Measurements from ENCODE around the gene ZDHHC15. TPM values are rescaled to one million over a fixed set of nuclear protein-coding genes. Genes with fewer than 3 reads are reported as not detected.
"Not testable (repeated sequence)": the region's sequence is repeated elsewhere in the genome, so short reads cannot be mapped to it uniquely, and the experiment has no call there.

ZDHHC15 gene, protein sequence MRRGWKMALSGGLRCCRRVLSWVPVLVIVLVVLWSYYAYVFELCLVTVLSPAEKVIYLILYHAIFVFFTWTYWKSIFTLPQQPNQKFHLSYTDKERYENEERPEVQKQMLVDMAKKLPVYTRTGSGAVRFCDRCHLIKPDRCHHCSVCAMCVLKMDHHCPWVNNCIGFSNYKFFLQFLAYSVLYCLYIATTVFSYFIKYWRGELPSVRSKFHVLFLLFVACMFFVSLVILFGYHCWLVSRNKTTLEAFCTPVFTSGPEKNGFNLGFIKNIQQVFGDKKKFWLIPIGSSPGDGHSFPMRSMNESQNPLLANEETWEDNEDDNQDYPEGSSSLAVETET
- total RNA-seq (2014; rRNA removed; shearing (Covaris generic)): not detected in 2 replicates

DNA sequence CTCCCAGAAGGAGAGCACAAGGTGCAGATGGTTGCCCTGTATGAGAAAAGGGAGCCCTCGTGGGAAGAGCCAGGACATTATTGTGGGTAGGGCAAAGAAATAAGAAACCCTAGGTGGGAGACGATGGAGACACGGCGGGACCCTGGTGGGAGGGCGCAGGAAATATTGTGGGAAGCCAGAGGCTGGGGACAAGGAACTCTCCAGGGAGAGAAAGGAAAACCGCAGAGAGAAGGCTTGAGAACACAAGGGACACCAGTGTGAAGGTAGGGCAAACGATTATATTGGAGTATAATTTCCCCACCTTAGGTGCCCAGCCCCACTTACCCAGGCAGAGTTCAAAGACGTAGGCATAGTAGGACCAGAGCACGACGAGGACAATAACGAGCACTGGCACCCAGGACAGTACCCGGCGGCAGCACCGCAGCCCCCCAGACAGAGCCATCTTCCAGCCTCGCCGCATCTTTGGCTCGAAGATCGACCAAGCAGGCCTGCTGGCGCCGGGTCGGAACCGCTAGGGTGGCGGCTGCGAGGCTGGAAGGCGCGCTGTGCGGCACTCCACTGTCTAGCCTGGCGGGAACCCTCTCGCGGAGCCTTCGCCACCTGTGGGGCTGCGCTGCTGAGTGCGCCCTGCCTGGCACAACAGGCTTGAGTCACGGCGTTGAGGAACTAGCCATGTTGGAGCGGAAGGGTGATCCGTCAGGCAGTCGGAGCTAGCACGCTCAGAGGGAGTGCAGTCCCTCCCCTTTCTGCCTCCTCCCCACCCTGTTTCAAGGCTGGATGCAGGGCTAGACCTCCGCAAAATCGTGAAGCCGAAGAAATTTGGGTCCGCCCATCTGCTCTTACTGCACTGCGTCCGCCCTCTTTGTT, at the start of gene ZDHHC15:
ZDHHC15 (minus strand) TSS at position 473 of the 867 bp plus-strand sequence; CDS start at position 460, 13 bp downstream.
- no peak for DNase-seq (ENCODE audit: low spot score)

DNA sequence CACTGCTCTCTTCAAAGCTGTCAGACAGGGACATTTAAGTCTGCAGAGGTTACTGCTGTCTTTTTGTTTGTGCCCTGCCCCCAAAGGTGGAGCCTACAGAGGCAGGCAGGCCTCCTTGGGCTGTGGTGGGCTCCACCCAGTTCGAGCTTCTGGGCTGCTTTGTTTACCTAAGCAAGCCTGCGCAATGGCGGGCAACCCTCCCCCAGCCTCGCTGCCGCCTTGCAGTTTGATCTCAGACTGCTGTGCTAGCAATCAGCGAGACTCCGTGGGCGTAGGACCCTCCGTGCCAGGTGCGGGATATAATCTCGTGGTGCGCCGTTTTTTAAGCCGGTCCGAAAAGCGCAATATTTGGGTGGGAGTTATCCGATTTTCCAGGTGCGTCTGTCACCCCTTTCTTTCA, 37.7 kb upstream of the ZDHHC15 start:
- DNase-seq (ENCODE audit: low spot score): not testable (repeated sequence)

DNA sequence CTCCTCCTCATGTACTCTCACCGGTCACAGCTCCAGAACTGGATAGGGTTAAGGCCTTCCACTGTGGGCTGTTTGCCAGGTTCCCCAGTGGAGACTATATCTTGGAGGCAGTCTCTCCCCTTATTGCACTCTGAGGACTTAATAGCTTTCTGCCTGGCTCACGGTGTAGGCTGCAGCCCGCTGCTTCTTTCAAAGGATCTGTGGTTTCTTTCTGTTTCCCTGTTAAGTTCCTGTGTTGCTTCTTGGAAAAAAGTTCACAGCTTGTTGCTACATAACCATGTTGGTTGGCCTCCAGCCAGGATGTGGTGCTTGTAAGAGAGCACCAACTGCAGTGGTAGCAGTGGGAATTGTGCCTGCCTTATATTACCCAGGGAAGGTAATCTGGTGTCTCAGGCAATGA, 24.9 kb upstream of the ZDHHC15 start:
- DNase-seq (ENCODE audit: low spot score): no peak

DNA sequence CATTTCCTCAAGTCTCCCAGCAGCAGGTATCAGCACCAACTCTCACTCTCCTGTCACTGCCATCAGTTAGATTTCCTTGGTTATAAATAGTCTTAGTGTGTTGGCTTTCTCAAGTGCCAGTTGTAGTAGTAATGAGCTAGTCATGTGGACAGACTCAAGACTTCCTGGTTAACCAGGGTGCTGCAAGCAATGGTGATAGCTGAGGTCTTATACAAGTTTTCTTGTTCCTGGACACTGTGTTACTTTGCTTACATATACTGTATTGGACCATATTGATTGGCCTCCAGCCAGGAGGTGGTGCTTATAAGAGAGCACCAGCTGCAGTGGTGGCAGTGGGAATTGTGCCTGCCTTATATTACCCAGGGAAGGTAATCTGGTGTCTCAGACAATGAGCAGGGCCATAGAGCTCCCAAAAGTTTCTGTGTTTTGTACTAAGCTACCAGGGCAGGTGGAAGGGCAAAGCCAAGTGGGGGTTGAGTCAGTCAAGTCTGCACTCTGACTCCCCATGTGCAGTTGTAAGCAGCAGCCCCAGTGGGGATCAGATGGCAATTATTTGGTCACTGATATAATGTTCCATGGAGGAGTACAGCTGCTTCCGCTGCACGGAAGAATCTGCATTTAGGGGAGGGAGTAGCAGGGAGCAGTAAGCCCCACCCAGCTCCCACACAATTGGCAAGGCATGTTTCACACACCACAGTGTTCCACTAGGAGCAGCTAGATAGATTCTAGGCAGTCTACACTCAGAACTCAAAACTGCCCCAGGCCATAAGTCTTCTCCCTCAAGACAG, 24.1 kb upstream of the ZDHHC15 start:
- DNase-seq (ENCODE audit: low spot score): no peak

DNA sequence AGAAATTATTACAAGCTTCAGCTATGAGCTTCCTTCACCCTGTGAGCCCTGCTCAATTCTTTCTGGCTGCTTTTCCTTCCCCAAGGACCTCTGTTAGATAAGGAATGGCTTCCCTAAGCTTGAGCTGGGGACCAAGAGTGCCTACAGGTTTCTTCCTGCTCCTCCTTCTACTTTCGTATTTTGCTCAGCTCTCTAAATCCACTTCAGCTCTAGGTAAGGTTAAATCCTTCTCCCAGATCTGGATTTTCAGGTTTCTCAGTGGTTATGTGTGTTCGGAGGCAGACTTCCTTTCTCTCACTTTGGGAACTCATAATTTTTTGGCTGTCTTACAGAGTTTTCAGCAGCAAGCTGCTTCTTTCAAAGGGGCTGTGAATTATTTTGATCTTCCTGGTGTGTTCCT, 21.9 kb upstream of the ZDHHC15 start:
- no peak for DNase-seq (ENCODE audit: low spot score)

DNA sequence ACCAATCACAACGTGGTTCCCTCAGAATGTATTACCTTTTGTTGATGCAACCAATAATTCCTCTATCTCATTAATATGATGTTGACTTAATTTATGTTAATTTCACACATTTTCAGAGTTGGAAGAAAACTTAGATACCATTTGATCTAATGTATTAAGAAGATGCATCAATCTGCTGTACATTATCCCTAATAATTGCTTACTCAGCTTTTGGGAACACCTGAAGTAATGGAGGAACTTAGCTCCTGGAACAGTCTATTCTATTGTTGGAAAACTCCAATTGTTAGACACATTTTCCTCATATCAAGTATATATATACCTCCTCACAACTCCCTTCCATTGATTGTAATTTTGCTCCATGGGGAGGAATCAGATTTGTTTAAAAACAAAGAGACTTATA, 38.9 kb downstream of the ZDHHC15 start:
- no peak for DNase-seq (ENCODE audit: low spot score)

DNA sequence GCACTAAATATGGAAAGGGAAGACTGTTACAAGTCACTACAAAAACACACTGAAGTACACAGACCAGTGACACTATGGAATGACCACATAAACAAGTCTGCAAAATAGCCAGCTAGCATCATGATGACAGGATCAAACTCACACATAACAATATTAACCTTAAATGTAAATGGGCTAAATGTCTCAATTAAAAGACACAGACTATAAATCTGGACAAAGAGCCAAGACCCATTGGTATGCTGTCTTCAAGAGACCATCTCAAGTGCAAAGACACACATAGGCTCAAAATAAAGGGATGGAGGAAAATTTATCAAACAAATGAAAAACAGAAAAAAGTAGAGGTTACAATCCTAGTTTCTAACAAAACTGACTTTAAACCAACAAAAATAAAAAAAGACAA, 61.1 kb downstream of the ZDHHC15 start:
- DNase-seq (ENCODE audit: low spot score): not testable (repeated sequence)

DNA sequence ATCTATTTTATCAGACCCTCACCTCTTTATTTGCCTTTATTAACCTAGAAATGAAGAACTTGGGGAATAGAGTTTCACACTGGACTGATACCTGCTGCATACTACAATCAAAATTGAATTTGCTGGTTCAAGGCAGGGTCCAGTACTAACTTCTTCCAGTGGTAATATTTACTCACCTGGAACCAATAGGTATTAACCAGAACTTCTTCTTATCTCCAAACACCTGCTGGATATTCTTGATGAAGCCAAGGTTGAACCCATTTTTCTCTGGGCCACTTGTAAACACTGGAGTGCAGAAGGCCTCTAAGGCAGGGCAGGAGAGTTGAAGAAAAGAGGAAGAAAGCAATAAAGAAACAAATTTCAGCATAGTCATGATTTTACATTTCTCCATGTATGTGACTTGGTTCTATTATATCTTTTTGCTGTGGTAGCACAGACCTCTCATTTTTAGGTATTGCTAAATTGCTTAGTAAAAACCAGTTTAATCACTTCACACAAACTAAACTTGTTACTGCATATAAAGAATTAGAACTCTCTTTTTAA, 101.1 kb downstream of the ZDHHC15 start:
- DNase-seq (ENCODE audit: low spot score): no peak

DNA sequence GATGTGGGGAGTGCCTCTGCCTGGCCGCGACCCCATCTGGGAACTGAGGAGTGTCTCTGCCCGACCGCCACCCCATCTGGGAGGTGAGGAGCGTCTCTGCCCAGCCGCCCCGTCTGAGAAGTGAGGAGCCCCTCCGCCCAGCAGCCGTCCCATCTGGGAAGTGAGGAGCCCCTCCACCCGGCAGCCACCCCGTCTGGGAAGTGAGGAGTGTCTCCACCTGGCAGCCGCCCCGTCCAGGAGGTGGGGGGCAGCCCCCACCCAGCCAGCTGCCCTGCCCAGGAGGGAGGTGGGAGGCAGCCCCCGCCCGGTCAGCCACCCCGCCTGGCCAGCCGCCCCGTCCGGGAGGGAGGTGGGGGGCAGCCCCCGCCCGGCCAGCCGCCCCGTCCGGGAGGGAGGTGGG, 115.7 kb downstream of the ZDHHC15 start:
- DNase-seq (ENCODE audit: low spot score): not testable (repeated sequence)

DNA sequence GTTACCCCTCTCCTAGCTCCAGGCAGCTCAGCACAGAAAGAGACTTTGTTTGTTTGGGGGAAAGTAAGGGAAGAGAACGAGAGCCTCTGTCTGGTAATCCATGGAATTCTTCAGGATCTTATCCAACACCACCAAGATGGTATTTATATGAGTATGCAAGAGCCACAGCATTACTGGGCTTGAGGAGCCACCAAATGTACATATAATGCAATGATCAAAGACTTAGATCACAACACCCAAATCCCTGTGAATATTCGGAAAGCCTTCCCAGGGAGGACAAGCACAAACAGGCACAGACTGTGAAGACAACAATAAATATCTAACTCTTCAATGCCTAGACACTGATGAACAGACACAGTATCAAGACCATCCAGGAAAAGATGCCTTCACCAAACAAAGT, 132.4 kb downstream of the ZDHHC15 start:
- DNase-seq (ENCODE audit: low spot score): no peak

DNA sequence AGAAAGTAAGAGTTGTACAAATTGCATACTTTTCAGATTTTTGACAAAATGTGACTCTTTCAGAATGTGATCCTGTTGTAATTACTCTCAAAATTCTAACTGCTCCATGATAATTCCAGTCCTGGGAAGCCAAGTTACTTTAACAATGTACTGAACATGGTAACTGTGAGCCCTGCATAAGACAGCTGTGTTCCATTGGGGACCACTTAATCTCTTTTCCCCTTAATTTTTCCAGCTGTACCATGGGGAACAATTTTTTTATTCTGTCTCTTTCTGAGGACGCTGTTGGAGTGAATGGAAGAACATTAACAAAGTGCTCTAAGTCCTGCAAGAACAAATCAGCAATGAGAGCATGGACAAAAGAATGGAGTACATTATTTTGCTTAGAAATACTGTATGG, 153.1 kb downstream of the ZDHHC15 start:
- DNase-seq (ENCODE audit: low spot score): no peak

DNA sequence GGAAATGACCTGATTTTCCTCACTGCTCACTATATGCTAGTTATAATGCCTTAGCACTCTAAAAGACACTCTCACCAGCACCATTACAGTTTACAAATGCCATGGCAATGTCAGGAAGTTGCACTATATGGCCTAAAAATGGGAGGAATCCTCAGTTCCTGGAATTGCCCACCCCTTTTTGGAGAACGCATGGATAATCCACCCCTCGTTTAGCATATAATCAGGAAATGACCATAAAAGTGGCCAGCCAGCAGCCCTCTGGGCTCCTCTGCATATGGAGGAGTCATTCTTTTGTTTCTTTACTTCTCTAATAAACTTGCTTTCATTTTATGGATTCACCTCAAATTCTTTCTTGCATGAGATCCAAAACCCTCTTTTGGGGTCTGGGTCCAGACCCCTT, 156.0 kb downstream of the ZDHHC15 start:
- no peak for DNase-seq (ENCODE audit: low spot score)

DNA sequence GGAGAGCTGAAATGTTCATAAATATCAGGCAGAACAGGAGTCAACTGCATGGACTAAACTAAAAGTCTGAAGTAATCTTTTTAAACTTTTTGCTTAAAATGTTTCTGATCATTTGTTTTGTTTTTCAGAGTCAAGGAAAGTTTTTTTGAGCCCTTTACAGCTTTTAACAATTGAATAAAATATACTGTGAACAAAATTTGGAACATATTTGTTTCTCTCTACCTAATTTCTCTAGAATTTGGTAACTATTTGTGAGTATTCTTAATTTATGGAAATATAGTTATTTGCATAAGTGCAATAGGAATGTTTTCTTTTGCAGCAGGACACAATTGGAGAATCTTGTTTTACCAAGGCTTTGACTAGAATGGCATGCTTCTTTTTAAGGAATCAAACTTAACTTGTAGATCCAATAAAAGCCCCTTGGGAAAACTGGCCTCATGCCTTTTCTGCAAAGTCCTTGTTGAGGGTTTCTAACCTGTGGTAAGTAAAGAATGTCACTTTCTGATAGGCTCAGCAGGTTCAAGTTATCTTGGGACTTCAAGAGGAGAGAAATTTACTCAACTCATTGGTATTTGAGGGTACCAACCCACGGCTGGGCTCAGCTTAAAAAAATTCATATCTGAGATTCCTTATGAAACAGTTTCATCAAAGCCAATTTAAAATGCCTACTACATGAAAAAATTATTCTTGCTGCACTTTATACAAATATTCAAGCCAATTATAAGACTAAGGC, 157.4 kb downstream of the ZDHHC15 start:
- DNase-seq (ENCODE audit: low spot score): no peak

DNA sequence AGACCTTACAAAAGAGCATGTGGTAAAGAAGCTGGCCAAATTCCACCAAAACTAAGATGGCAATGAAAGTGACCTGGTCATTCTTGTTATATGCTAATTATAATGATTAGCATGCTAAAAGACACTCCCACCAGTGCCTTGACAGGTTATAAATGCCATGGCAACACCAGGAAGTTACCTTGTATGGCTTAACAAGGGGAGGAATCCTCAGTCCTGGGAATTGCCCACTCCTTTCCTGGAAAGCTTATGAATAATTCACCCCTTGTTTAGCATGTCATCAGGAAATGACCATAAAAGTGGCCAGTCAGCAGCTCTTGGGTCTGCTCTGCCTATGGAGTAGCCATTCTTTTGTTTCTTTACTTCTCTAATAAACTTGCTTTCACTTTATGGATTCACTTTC, 161.0 kb downstream of the ZDHHC15 start:
- no peak for DNase-seq (ENCODE audit: low spot score)

DNA sequence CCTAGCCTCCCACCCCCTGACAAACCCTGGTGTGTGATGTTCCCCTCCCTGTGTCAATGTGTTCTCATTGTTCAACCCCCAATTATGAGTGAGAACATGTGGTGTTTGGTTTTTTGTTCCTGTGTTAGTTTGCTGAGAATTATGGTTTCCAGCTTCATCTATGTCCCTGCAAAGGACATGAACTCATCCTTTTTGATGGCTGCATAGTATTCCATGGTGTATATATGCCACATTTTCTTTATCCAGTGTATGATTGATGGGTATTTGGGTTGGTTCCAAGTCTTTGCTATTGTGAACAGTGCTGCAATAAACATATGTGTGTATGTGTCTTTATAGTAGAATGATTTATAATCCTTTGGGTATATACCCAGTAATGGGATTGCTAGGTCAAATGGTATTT, 174.2 kb downstream of the ZDHHC15 start:
- DNase-seq (ENCODE audit: low spot score): not testable (repeated sequence)

DNA sequence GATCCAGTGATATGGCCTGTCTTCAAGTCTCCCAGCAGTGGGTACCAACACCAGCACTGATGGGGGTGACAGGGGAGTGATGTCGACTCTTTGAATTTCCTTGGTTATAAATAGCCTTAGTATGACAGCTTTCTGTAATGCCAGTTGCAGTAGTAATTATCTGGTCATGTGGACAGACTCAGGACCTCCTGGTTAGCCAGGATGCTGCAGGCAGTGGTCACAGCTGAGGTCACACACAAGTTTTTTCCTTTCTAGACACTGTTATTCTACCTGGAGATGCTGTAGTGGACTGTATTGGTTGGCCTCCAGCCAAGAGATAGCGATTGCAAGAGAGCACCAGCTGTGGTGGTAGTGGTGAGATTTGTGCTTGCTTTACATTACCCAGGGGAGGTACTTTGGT, 185.3 kb downstream of the ZDHHC15 start:
- no peak for DNase-seq (ENCODE audit: low spot score)

DNA sequence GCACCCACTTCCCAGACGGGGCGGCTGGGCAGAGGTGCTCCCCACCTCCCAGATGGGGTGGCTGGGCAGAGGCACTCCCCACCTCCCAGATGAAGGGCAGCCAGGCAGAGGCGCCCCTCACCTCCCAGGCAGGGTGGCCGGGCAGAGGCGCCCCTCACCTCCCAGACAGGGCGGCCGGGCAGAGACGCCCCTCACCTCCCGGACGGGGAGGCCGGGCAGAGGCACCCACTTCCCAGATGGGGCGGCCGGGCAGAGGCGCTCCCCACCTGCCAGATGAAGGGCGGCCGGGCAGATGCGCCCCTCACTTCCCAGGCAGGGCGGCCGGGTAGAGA, 187.7 kb downstream of the ZDHHC15 start:
- DNase-seq (ENCODE audit: low spot score): no peak

DNA sequence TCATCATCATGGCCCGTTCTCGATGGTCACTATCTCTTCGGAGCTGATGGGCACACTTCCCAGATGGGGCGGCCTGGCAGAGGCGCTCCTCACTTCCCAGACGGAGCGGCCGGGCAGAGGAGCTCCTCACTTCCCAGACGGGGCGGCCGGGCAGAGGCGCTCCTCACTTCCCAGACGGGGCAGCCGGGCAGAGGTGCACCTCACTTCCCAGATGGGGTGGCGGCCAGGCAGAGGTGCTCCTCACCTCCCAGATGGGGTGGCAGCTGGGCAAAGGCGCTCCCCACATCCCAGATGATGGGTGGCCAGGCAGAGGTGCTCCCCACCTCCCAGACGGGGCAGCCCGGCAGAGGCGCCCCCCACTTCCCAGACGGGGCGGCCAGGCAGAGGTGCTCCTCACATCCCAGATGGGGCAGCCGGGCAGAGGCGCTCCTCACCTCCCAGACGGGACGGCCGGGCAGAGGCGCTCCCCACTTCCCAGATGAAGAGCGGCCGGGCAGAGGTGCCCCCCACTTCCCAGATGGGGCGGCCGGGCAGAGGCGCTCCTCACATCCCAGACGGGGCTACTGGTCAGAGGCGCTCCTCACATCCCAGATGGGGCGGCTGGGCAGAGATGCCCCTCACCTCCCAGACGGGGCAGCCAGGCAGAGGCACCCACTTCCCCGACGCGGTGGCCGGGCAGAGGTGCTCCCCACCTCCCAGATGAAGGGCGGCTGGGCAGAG, 188.3 kb downstream of the ZDHHC15 start:
- not testable (repeated sequence) for DNase-seq (ENCODE audit: low spot score)

DNA sequence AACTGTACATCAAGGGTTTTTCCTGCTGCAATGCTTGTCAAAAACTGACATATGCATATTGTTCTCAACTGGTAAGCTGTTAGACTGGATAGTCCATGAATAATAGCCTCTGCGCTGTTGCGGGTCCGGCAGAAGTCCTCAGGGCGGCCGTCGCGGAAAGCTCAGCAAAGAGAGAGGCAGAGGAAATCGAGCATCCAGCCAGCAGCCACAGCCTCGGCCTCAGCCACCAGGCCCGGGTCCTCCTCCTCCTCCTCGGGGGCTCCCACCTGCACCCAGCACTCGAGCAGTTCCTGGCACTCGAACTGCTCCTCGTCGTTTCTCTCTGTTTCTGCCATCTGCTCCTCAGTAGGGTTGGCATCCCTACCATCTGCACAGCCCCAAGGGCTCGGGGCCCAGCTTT, 195.2 kb downstream of the ZDHHC15 start:
- DNase-seq (ENCODE audit: low spot score): no peak
